AG04450 (cell line): Measurements from ENCODE around the gene NHEJ1. TPM values are rescaled to one million over a fixed set of nuclear protein-coding genes. Genes with fewer than 3 reads are reported as not detected.

Experiments used
- CTCF ChIA-PET: fragments of 300-600, 350-600 bp; formaldehyde crosslinking; extraction: SDS; loops from one replicate; lab custom pipeline; 2022; ENCODE audit warnings: antibody characterized with exemption, inconsistent platforms; lab: Charles Lee
- POLR2A ChIA-PET: fragments of 350-600 bp; formaldehyde crosslinking; extraction: SDS; loops from one replicate; lab custom pipeline; 2021; ENCODE audit warnings: antibody characterized with exemption, inconsistent platforms; lab: Yijun Ruan, JAX
- DNase-seq: peaks from one replicate; pipeline ENCODE4 v3.0.0-alpha.2; 2011; ENCODE audit warnings: low read depth, low spot score
- H3K27ac ChIP-seq: one replicate; pipeline ENCODE4 v1.5.1; 2012; ENCODE audit warnings: low read depth, low read length, control low read depth
- H3K27me3 ChIP-seq: one replicate; pipeline ENCODE4 v1.6.0; 2012; ENCODE audit warnings: low read length; ENCODE audit not compliant: control insufficient read depth, insufficient read depth
- H3K4me3 ChIP-seq: 2 replicates; pipeline ENCODE4 v1.5.1; 2011; ENCODE audit warnings: mild to moderate bottlenecking, low read depth, low read length, control low read depth
- H3K9me3 ChIP-seq: 2 replicates; pipeline ENCODE4 v1.5.1; 2012; ENCODE audit warnings: low read length; ENCODE audit not compliant: control insufficient read depth, insufficient read depth
- polyA plus RNA-seq: library from polyadenylated mRNA; depleted of rRNA; stranded (reverse); fragments of >200 nt; gene quantifications from 2 replicates; pipeline ENCODE4 v1.2.3, GENCODE V29; 2011
- TF ChIP-seq, protein P1 (sequence below): IDR thresholded peaks from 2 replicates; pipeline ENCODE4 v1.5.1; 2011; ENCODE audit warnings: low read depth, low read length, control low read depth, inconsistent platforms

NHEJ1 gene
- polyA plus RNA-seq, 1 experiment = 21.9 TPM

DNA sequence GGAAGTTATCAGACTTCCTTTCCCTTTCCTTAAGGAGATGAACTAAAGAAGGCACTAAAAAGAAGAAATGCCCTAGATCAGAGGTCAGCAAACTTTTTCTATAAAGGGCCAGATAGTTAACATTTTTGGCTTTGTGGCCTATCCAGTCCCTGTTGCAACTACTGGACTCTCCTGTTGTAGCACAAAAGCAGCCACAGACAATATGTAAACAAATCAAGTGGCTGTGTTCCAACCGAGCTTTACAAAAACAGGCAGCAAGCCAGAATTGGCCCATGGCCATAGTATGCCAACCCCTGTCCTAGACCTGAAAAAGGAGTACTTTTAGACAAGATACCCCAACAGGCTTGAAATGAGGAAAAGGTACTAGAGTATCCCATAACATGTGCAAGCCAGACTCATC is 10.9 kb downstream of the NHEJ1 start:
- CTCF ChIA-PET = interaction anchor here (0.6 to 13.1 kb wide), 5 partner anchors 10 to 121 kb away, joined by 3 to 250 read pairs (median 14); no protein-coding TSS in a partner anchor
- Histone ChIP-seq H3K4me3 (no peak overlapping the region), H3K27me3 (no peaks in the 10 kb centered on the region), H3K27ac (no peak overlapping the region), H3K9me3 (no peaks in the 10 kb centered on the region)
- POLR2A ChIA-PET = no interaction called here
- no peak for DNase-seq
- TF ChIP-seq, protein P1, sequence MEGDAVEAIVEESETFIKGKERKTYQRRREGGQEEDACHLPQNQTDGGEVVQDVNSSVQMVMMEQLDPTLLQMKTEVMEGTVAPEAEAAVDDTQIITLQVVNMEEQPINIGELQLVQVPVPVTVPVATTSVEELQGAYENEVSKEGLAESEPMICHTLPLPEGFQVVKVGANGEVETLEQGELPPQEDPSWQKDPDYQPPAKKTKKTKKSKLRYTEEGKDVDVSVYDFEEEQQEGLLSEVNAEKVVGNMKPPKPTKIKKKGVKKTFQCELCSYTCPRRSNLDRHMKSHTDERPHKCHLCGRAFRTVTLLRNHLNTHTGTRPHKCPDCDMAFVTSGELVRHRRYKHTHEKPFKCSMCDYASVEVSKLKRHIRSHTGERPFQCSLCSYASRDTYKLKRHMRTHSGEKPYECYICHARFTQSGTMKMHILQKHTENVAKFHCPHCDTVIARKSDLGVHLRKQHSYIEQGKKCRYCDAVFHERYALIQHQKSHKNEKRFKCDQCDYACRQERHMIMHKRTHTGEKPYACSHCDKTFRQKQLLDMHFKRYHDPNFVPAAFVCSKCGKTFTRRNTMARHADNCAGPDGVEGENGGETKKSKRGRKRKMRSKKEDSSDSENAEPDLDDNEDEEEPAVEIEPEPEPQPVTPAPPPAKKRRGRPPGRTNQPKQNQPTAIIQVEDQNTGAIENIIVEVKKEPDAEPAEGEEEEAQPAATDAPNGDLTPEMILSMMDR = no peak

DNA sequence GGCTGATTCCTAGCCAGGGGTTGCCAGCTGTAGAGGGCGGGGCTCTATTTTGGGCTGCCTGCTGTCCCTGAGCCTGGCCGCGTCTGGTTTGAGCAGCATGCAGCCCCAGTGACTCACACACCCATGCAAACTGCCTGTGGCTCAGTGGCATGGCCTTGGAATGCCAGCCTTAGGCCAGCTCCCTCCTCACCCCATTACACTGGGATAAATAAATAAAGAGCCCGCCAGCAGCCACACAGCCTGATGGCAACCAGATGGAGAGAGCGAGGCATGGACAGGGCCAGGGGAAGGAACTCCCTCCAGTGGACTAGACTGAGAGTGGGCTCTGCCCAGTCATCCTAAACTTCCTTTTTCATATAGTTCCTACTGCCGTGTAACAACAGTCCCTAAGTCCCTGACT is 18.3 kb downstream of the NHEJ1 start:
- POLR2A ChIA-PET = interaction anchor here (0.6 to 1.2 kb wide), 2 partner anchors 10 to 38 kb away, joined by 3 to 6 read pairs; no protein-coding TSS in a partner anchor
- CTCF ChIA-PET = interaction anchor here (0.9 to 5.6 kb wide), 8 partner anchors 8 to 112 kb away, joined by 3 to 22 read pairs (median 4); no protein-coding TSS in a partner anchor
- no peaks in the 10 kb centered on the region for H3K27me3 ChIP-seq
- H3K27ac ChIP-seq = peak overlapping the region; percentile 11
- DNase-seq = peak; percentile 32
- TF ChIP-seq, protein P1 = peak; percentile 35; the same call in 1 of the 2 replicates
- no peak overlapping the region for H3K4me3 ChIP-seq
- no peaks in the 10 kb centered on the region for H3K9me3 ChIP-seq

DNA sequence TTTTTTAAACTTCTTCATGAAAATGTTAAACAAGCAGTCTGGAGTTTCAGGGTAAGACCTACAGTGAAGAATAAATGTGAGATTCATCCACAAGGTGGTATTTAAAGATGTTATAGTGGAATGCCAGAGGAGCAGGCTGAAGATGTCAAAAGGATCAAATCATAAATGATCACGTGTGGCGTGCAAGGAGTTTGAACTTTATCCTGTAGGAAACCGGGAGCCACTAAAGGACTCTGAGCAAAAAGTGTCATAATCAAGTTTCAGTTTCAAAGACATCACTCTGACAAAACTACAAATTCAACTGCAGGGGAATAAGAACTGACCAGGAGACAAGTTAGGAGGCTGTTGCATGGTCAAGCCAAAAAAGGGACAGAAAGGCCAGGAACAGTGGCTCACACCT is 19.9 kb downstream of the NHEJ1 start:
- no peaks in the 10 kb centered on the region for H3K27me3 ChIP-seq
- CTCF ChIA-PET = interaction anchor here (0.6 to 5.6 kb wide), 5 partner anchors 14 to 198 kb away, joined by 3 to 22 read pairs (median 6); no protein-coding TSS in a partner anchor
- no peaks in the 10 kb centered on the region for H3K9me3 ChIP-seq
- no peak overlapping the region for H3K4me3 ChIP-seq
- TF ChIP-seq, protein P1 = no peak
- DNase-seq = no peak
- H3K27ac ChIP-seq = no peak overlapping the region
- POLR2A ChIA-PET = no interaction called here

DNA sequence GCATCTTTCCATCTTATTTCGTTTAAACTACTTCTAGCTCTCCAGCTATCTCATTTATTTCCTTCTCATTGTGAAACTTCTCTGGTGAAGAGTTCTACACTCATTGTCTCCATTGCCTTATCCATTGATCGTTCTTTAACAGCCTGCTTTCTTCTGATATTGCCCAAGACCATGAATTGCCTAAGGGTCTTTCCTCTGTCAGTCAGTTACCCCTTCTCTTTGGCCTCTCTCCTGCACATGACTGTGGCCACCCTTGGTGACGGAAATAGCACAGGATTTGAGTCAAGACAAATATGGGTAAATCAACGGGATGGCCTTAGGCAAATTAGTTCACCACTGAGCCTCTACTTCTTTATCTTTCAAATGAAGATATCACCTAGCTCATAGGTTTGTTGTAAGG is 26.6 kb downstream of the NHEJ1 start:
- Histone ChIP-seq H3K9me3 (no peaks in the 10 kb centered on the region), H3K27ac (no peak overlapping the region), H3K27me3 (no peaks in the 10 kb centered on the region), H3K4me3 (no peak overlapping the region)
- TF ChIP-seq, protein P1 = no peak
- CTCF ChIA-PET = interaction anchor here (1.0 to 1.7 kb wide), 7 partner anchors 9 to 76 kb away, joined by 4 to 11 read pairs (median 5); no protein-coding TSS in a partner anchor
- POLR2A ChIA-PET = no interaction called here
- no peak for DNase-seq

DNA sequence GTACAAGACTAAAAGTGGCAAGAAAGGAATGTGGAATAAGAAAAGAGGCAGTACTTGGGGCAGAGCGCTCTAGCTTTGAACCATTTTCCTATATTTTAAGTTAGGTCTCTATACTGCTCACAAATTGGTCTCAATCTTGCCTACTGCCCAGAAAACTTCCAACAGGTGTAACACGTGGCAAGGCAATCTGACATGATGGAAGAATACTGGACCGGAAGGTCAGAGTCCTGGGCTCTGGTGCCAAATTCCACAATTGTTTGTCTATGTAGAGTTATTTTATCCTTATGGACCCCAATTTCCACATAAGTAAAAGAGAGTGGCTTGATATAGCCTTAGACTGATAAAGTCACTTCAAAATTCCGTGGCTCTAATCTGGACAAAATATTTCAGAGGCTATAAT is 28.9 kb downstream of the NHEJ1 start:
- Histone ChIP-seq H3K27me3 (no peaks in the 10 kb centered on the region), H3K4me3 (no peak overlapping the region), H3K9me3 (no peaks in the 10 kb centered on the region), H3K27ac (no peak overlapping the region)
- ChIA-PET POLR2A (interaction anchor here (0.8 kb wide), 1 partner anchor 10 kb away, joined by 6 read pairs; no protein-coding TSS in a partner anchor), CTCF (interaction anchor here (0.7 to 4.9 kb wide), 6 partner anchors 12 to 73 kb away, joined by 3 to 27 read pairs (median 6); no protein-coding TSS in a partner anchor)
- TF ChIP-seq, protein P1 = no peak
- DNase-seq = no peak
